Gastroesophageal sphincter (tissue), 3 donors: ENCODE results near the gene INHA.

ENCODE experiments used
- CTCF ChIP-seq, 4 experiments: fragments of 200-600 bp in 2 of 4; fragments of 450-650 bp in 2 of 4; sonication (generic) in 1 of 4; IDR thresholded peaks; one replicate each; pipeline ENCODE4 v1.5.1; 2017 to 2019; ENCODE audit warnings: antibody characterized with exemption in 4 of 4, mild to moderate bottlenecking in 2 of 4, moderate library complexity in 2 of 4
- POLR2A ChIP-seq, 2 donors: fragments of 450-650 bp; IDR thresholded peaks; one replicate each; pipeline ENCODE4 v1.6.1; 2017; ENCODE audit warnings: antibody characterized with exemption in 2 of 2, mild to moderate bottlenecking in 2 of 2, moderate library complexity in 1 of 2
- POLR2AphosphoS5 ChIP-seq: sonication (generic); formaldehyde crosslinking; IDR thresholded peaks from one replicate; pipeline ENCODE4 v1.6.1; 2017; ENCODE audit warnings: antibody characterized with exemption

- no peak for TF ChIP-seq CTCF (IDR thresholded peaks at IDR 0.05)
- TF ChIP-seq POLR2A (IDR thresholded peaks at IDR 0.05): no peak
- TF ChIP-seq POLR2AphosphoS5: no peak
Observed at GRCh38 chr2:219591091-219591490, 19.0 kb downstream of the INHA start.
